Hepatic stellate cell (primary cell): ENCODE results near the gene TDRD12.
"Not testable (repeated sequence)": the region's sequence is repeated elsewhere in the genome, so short reads cannot be mapped to it uniquely, and the experiment has no call there.

ENCODE experiments used
- DNase-seq: peaks from one replicate; pipeline ENCODE4 v3.0.0; 2011; ENCODE audit warnings: low spot score

The TDRD12 gene

GRCh38 chr19:32692727-32693061, 26.9 kb upstream of the TDRD12 start:
- no peak for DNase-seq

GRCh38 chr19:32693151-32694108, 26.1 kb upstream of the TDRD12 start:
- DNase-seq, result not testable (repeated sequence)

- not testable (repeated sequence) for DNase-seq
Observed at GRCh38 chr19:32694316-32694715, 25.3 kb upstream of the TDRD12 start.

GRCh38 chr19:32694851-32695250, 24.7 kb upstream of the TDRD12 start:
- not testable (repeated sequence) for DNase-seq

- not testable (repeated sequence) for DNase-seq
Observed at GRCh38 chr19:32695506-32695905, 24.1 kb upstream of the TDRD12 start.

GRCh38 chr19:32696771-32697170, 22.8 kb upstream of the TDRD12 start:
- not testable (repeated sequence) for DNase-seq

- not testable (repeated sequence) for DNase-seq
Observed at GRCh38 chr19:32700129-32700528, 19.4 kb upstream of the TDRD12 start.

- no peak for DNase-seq
Observed at GRCh38 chr19:32702010-32702409, 17.6 kb upstream of the TDRD12 start.

GRCh38 chr19:32704006-32704405, 15.6 kb upstream of the TDRD12 start:
- DNase-seq, result not testable (repeated sequence)

GRCh38 chr19:32708457-32708856, 11.1 kb upstream of the TDRD12 start:
- DNase-seq, result no peak

GRCh38 chr19:32709032-32709431, 10.5 kb upstream of the TDRD12 start:
- DNase-seq, result no peak

- DNase-seq, result no peak
Observed at GRCh38 chr19:32711747-32712146, 7.8 kb upstream of the TDRD12 start.

GRCh38 chr19:32716203-32716602, 3.4 kb upstream of the TDRD12 start:
- not testable (repeated sequence) for DNase-seq

GRCh38 chr19:32717496-32717895, 2.1 kb upstream of the TDRD12 start:
- DNase-seq, result no peak

- DNase-seq, result no peak
Observed at GRCh38 chr19:32718286-32718685, 1.3 kb upstream of the TDRD12 start.

GRCh38 chr19:32720216-32720935, 809 bp downstream of the TDRD12 start:
- DNase-seq, result no peak

- no peak for DNase-seq
Observed at GRCh38 chr19:32720936-32721250, 1.3 kb downstream of the TDRD12 start.

GRCh38 chr19:32735936-32736335, 16.4 kb downstream of the TDRD12 start:
- no peak for DNase-seq

GRCh38 chr19:32743021-32743420, 23.5 kb downstream of the TDRD12 start:
- no peak for DNase-seq

- no peak for DNase-seq
Observed at GRCh38 chr19:32743447-32743846, 23.9 kb downstream of the TDRD12 start.

- no peak for DNase-seq
Observed at GRCh38 chr19:32744555-32745325, 25.2 kb downstream of the TDRD12 start.

GRCh38 chr19:32745594-32746251, 26.2 kb downstream of the TDRD12 start:
- DNase-seq, result not testable (repeated sequence)
